ENCODE data around the gene URB2. TPM values are rescaled to one million over a fixed set of nuclear protein-coding genes. Genes with fewer than 3 reads are reported as not detected.

Gene URB2
- total and polyA plus RNA-seq, 2 donors (not counting 3 experiments of a cell fraction or from before 2014, with no cell fraction given) = 4.7 to 12.4 TPM

- POLR2A ChIA-PET = no interaction called here
- H3K36me3 ChIP-seq (ENCODE audit: control insufficient read depth in 2 of 2, extremely low read depth in 1 of 2, insufficient read depth in 2 of 2, low read length in 2 of 2) = peaks cover 2 to 3% of the 10 kb centered on the region in 2 experiments
- CTCF ChIA-PET = no interaction called here
- FAIRE-seq (no peak), DNase-seq (ENCODE audit: low read depth, low spot score) (no peak)
- no peaks in the 10 kb centered on the region for H3K9me3 ChIP-seq (replicated peaks; ENCODE audit: control insufficient read depth, insufficient read depth, low read length)
- no peak overlapping the region for H3K4me2 ChIP-seq (ENCODE audit: insufficient read depth, low read length)
- intact Hi-C loops (cut with micrococcal nuclease) (no loop called here), dilution Hi-C loops (cut with MboI; ENCODE audit: extremely low pct_ligation_motif_present, low sequenced_read_pairs) (no loop called here)
- H3K9me1 ChIP-seq (replicated peaks; ENCODE audit: control insufficient read depth, extremely low read depth, insufficient read depth, low read length) = no peaks in the 10 kb centered on the region
- H3K9ac ChIP-seq (replicated peaks; ENCODE audit: extremely low read depth, insufficient read depth, low read length) = no peak overlapping the region
- no TSS peak for BruUV-seq (replicated peaks)
- no peak overlapping the region for H2AFZ ChIP-seq (ENCODE audit: low read depth, low read length)
- TF ChIP-seq MYC (IDR thresholded peaks at IDR 0.05; ENCODE audit: low read depth, low read length) (no peak), JUN (IDR thresholded peaks at IDR 0.05; ENCODE audit: borderline replicate concordance, insufficient read depth, insufficient read length, low read depth) (no peak), MAX (IDR thresholded peaks at IDR 0.05; ENCODE audit: insufficient read depth, insufficient read length) (no peak), GATA2 (IDR thresholded peaks at IDR 0.05; ENCODE audit: insufficient read depth, insufficient read length, low read depth, low read length) (no peak), EZH2 (IDR thresholded peaks at IDR 0.05; ENCODE audit: borderline replicate concordance, low read depth, low read length, severe bottlenecking) (no peak), POLR2A (IDR thresholded peaks at IDR 0.05; ENCODE audit: low read depth, low read length) (no peak), CTCF (IDR thresholded peaks at IDR 0.05; ENCODE audit: extremely low read depth in 1 of 2, insufficient read depth in 1 of 2, low read depth in 1 of 2, low read length in 2 of 2) (no peak), FOS (IDR thresholded peaks at IDR 0.05; ENCODE audit: borderline replicate concordance, insufficient read depth, low read length) (no peak), POLR2AphosphoS5 (IDR thresholded peaks at IDR 0.05; ENCODE audit: insufficient read depth, low read depth, low read length) (no peak)
- H3K27ac ChIP-seq (ENCODE audit: insufficient read depth, low read depth, low read length) = no peak overlapping the region
- H3K27me3 ChIP-seq (ENCODE audit: control insufficient read depth in 2 of 2, insufficient read depth in 2 of 2, low read length in 2 of 2) = no peaks in the 10 kb centered on the region
- H3K4me1 ChIP-seq (ENCODE audit: control insufficient read depth, extremely low read depth, insufficient read depth, low read length) = no peaks in the 10 kb centered on the region
- H3K4me3 ChIP-seq (replicated peaks in 1 of 3; ENCODE audit: insufficient read depth in 1 of 3, low read depth in 1 of 3, low read length in 3 of 3) = no peak overlapping the region
- no peaks in the 10 kb centered on the region for H4K20me1 ChIP-seq (replicated peaks; ENCODE audit: control insufficient read depth, extremely low read depth, insufficient read depth, low read length)
- H3K79me2 ChIP-seq (ENCODE audit: control insufficient read depth, insufficient read depth, low read length) = peaks cover 12% of the 10 kb centered on the region
These were observed 22.6 kb upstream of the URB2 start for GRCh38 chr1:229603371-229604005.

Measured in endothelial cell of umbilical vein (primary cell).